HG02798 (cell line): Measurements from ENCODE around the gene SLBP.

Experiments
- ATAC-seq: cut with Tn5 transposase; IDR thresholded peaks from one replicate; pipeline ENCODE4 v1.9.1; 2021; ENCODE audit warnings: mild to moderate bottlenecking; ENCODE audit not compliant: unreplicated experiment, poor library complexity

The SLBP gene

GRCh38 chr4:1658581-1658980, 53.5 kb downstream of the SLBP start:
- no peak for ATAC-seq

GRCh38 chr4:1658146-1658545, 54.0 kb downstream of the SLBP start:
- no peak for ATAC-seq

- ATAC-seq = no peak
Measured at GRCh38 chr4:1656986-1657385, 55.1 kb downstream of the SLBP start.

- no peak for ATAC-seq
Measured at GRCh38 chr4:1656132-1656531, 56.0 kb downstream of the SLBP start.

DNA sequence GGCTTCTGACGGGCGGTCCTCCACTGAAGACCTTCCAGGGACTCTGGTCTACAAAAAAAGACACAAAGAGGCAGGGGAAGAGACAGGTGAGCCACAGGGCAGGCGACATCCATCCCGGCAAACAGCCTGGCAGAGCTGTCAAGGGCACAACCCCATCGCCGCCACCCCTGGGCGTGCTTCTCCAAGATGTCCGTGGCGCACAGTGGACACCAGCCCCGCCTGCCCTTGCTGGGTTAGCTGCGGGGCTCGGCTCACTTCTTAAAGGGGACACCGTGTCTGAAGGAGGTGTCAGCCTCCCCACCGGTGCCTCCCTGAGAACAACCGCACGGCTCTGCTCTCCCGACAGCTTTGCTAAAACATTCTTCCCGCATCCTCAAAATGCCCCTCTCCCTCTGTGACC, 56.4 kb downstream of the SLBP start:
- no peak for ATAC-seq

DNA sequence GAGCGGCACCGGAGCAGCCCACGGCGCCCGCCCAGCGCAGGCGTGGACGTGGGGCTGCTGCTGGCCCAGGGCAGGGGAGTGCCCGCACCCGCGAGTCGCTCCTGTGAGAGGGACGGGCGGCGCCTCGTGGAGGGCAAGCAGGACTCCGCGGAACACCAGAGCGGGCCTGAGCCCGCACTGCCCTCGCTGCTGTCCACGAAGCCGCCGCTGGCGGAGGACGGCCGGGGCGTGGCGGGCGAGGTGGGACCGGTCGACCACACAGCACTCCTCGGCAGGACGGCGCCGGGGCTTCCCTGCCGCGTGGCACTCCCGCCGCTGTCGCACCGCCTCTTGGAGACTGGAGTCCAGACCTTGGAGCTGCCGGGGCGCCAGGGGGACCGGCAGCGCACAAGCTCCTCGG, 57.0 kb downstream of the SLBP start:
- ATAC-seq = no peak

GRCh38 chr4:1654216-1654955, 57.7 kb downstream of the SLBP start:
- ATAC-seq = no peak

GRCh38 chr4:1653776-1654175, 58.3 kb downstream of the SLBP start:
- ATAC-seq = no peak

DNA sequence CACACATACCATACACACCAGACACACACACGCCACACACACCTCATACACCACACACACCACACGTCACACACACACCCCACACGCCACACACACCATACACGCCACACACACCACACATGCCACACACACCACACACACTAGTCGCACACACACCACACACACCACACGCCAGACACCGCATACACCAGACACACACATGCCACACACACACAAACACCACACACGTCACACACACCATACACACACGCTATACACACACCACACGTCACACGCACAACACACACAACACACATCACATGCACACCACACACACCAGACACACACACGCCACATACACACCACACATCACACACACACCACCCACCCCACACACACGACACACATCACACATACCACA, 60.0 kb downstream of the SLBP start:
- no peak for ATAC-seq

DNA sequence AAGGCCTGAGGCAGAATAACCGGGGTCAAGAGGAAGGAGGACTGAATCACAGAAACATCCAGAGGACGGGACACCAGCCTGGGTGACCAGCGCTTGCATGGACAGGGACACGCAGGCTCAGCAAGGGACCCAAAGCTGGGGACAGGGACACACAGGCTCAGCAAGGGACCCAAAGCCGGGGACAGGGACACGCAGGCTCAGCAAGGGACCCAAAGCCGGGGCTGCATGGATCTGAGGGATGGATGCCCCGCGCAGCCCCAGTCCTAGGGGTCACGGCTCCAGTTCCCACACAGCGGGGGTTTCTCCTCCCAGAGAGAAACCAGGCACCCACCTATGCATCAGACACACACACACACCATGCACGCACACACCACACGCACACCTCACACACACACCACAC, 60.5 kb downstream of the SLBP start:
- no peak for ATAC-seq

GRCh38 chr4:1648962-1649361, 63.2 kb downstream of the SLBP start:
- ATAC-seq = no peak

- ATAC-seq = no peak
Measured at GRCh38 chr4:1647432-1647831, 64.7 kb downstream of the SLBP start.

DNA sequence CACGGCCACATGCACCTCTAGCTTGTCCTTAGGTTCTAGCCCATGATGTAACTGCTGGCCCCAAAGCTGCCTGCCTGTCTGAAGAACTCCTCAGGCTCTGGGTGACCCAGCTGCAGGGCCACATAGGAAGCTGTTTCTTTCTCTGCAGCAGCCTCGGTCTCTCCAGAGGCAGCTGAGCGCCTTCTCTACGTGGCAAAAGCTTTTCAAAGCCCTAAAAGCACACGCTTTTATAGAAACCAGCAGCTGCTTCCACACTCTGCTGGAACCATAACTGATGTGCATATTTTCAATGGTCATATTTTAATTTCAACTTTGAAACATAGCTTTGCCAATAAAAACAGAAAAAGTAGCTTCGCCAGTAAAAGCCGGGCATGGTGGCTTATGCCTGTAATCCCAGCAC, 65.4 kb downstream of the SLBP start:
- ATAC-seq = no peak

- no peak for ATAC-seq
Measured at GRCh38 chr4:1644891-1645657, 67.0 kb downstream of the SLBP start.

GRCh38 chr4:1643971-1644735, 68.0 kb downstream of the SLBP start:
- no peak for ATAC-seq
